ENCODE data around the gene CPNE9.
A peak's percentile ranks its signal among the peaks of the same experiment; 100 is the strongest.

CPNE9 gene

DNA sequence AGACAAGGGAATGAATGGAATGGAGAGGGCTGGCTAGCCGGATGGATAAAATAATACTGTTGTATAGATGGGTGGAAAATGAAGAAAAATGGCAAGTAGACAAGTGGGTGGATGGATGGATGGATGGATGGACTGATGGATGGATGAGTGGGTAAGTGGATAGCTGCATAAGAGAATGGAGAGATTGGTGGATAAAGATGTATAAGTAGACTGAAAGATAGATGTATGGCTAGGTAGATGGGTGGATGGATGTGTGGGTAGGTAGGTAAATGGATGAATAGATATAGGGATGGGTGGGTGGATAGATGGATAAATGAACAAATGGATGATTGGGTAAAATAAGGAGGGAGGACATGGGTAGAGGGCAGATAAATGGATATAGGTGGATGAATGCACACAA is 13.9 kb downstream of the CPNE9 start:
- no peak for DNase-seq

GRCh38 chr3:9718118-9718517 is 14.5 kb downstream of the CPNE9 start:
- no peak for DNase-seq

- no peak for DNase-seq
Measured at GRCh38 chr3:9721015-9721699, 17.5 kb downstream of the CPNE9 start.

- DNase-seq = no peak
Measured at GRCh38 chr3:9721700-9722060, 18.0 kb downstream of the CPNE9 start.

DNA sequence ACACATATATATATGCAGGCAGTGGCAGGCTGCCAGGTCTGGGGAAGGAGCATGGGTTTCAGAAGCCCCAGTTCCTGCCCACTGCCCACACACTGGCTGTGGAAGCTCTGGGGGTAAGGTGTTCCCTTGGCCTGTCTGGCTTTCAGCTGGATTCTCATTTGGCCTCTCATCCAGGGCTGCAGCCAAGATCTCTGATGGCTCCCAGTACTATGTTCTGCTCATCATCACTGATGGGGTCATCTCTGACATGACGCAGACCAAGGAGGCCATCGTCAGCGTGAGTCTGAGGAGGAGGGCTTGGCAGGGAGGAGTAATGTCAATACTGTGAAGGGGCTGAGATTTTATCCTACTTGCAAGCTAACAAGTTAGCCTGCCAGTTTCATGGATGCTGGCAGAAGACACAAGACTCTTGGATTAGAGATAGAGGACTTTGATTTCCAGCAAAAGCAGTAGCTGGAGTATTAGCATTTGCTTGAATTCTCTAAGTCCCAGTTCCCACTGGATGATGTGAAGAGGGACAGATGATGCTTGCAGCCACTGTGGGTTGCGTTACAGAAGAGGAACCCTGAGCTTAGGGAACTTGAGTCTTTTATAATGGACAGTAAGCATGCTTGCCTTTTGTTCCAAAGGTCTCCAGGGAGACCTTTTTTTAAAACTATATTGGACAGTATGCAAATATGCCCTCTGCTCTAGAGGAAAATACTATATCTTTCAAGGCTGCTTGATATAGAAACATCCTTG is 22.3 kb downstream of the CPNE9 start:
- no peak for DNase-seq

GRCh38 chr3:9727041-9727595 is 23.5 kb downstream of the CPNE9 start:
- peak; percentile 73 for DNase-seq

DNA sequence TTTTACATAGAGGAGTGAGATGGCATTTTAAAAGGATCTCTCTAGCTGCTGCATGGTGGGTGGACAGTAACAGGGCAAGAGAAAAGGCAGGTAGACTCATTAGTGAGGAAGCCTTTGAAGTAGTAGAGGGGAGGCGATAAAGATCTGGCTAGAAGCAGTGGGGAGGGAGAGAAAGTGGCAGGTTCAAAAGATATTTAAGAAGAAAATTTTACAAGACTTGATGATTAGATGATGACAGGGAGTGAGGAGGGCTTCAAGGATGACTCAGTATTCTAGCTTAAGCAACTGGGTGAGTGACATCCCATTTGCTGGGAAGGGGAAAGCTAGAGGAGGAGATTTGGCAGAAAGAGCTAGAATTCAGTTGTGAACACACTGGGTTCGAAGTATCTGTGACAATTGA is 24.1 kb downstream of the CPNE9 start:
- DNase-seq = no peak

DNA sequence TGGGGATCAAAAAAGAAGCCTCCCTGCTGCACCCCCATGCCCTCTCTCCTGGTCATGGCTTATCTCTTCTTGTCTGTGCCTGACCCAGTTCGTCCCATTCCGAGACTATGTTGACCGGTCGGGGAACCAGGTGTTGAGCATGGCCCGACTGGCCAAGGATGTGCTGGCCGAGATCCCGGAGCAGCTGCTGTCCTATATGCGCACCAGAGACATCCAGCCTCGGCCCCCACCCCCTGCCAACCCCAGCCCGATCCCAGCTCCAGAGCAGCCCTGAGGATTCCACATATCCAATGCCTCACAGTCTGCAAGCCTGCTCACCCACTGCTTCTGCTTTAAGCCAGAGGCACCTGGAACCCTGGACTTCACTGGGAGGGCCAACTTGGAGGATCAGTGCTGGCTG is 25.8 kb downstream of the CPNE9 start:
- no peak for DNase-seq

- no peak for DNase-seq
Measured at GRCh38 chr3:9730657-9731205, 27.1 kb downstream of the CPNE9 start.

GRCh38 chr3:9731206-9732079 is 27.8 kb downstream of the CPNE9 start, which contains the start of gene BRPF1:
BRPF1 (plus strand) TSS chr3:9731735; CDS start chr3:9734141, 2,406 bp downstream.
- DNase-seq = peak; percentile 100

GRCh38 chr3:9732080-9732739 is 28.6 kb downstream of the CPNE9 start:
- DNase-seq = peak; percentile 58

DNA sequence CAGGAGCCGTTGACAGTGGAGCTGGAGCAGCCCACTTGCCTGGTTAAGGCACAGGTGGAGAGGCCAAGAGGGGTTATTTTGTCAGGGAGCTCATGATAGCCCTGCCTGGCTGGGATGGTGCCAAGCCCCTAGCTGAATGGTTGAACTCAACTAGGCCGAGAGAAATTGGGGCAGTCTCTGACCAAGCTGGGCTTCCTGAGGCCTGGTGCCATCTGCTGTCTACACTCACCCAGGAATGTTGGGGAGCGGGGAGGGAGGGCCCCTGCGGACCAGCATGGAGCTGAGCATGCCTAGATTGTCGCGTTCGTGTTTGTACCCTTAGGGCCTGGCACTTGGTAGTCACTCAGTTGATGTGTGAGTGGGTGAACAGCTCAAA is 29.1 kb downstream of the CPNE9 start:
- no peak for DNase-seq

GRCh38 chr3:9736831-9737230 is 33.2 kb downstream of the CPNE9 start:
- DNase-seq = no peak

GRCh38 chr3:9739181-9739580 is 35.5 kb downstream of the CPNE9 start:
- no peak for DNase-seq

GRCh38 chr3:9742560-9742959 is 38.9 kb downstream of the CPNE9 start:
- DNase-seq = no peak

- no peak for DNase-seq
Measured at GRCh38 chr3:9743548-9743947, 39.9 kb downstream of the CPNE9 start.

DNA sequence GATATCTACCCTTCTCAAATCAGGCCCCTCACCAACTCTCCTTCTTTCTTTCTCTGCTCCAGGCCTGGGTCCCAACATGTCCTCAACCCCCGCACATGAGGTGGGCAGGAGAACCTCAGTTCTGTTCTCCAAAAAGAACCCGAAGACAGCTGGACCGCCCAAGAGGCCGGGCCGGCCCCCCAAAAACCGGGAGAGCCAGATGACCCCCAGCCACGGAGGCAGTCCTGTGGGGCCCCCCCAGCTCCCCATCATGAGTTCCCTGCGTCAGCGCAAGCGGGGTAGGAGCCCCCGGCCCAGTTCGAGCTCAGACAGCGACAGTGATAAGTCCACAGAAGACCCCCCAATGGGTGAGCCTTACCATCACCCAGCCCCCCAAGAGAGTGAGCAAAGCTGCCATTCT is 40.5 kb downstream of the CPNE9 start:
- no peak for DNase-seq

- DNase-seq = no peak
Measured at GRCh38 chr3:9745521-9745920, 41.9 kb downstream of the CPNE9 start.

- no peak for DNase-seq
Measured at GRCh38 chr3:9746330-9746729, 42.7 kb downstream of the CPNE9 start.

DNA sequence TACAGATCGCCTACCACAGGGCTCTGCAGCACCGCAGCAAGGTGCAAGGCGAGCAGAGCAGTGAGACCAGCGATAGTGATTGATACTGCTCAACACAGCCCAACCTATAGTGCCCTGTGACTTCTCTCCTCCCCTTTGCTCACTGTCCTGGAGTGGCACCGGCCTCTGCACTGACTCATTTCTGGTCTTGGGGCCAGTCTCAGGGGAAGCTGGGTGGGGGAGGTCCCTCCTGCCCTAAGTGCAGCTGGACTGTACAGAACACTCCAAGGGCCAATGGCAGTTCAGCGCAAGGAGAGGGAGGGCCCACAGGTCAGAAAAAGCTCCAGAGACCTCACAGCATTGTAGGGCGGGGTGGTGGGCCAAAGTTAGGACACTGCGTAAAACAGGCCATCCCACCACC is 43.6 kb downstream of the CPNE9 start:
- no peak for DNase-seq

DNA sequence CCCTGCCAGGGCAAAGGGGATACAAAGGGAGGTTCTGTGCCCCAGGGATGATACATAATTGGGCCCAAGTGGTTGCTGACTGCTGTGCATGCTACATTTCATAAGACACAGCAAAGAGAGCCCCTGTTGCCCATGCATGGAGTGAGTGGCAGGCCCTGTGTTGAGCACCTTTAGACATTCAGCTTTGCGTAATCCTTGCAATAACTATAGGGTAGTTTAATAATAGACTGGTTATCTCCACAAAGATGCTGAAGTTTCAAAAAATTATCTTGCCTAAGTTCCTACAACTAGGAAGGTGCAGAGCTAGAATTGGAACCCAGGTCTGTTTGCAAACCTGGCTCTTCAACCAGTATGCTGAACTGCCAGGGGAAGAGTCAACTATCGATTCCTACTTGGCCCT is 44.4 kb downstream of the CPNE9 start:
- DNase-seq = no peak

- no peak for DNase-seq
Measured at GRCh38 chr3:9749296-9749644, 45.6 kb downstream of the CPNE9 start.

Data from CD4-positive, alpha-beta T cell treated with Interleukin-12 subunit alpha and Interleukin-12 subunit beta, for 1 hour (primary cell).